AG09319 (cell line): ENCODE measurements around the gene MAN1A2.

ENCODE experiments used
- DNase-seq: peaks from one replicate; pipeline ENCODE4 v3.0.0-alpha.2; 2010; ENCODE audit warnings: low read depth; ENCODE audit errors: extremely low read depth
- CTCF ChIP-seq: IDR thresholded peaks from 2 replicates; pipeline ENCODE4 v1.5.1; 2011; ENCODE audit warnings: low read depth, mild to moderate bottlenecking, inconsistent platforms, low read length, moderate library complexity

Gene MAN1A2

GRCh38 chr1:117559985-117560384 lies 192.7 kb downstream of the MAN1A2 start:
- no peak for DNase-seq
- TF ChIP-seq CTCF: no peak

DNA sequence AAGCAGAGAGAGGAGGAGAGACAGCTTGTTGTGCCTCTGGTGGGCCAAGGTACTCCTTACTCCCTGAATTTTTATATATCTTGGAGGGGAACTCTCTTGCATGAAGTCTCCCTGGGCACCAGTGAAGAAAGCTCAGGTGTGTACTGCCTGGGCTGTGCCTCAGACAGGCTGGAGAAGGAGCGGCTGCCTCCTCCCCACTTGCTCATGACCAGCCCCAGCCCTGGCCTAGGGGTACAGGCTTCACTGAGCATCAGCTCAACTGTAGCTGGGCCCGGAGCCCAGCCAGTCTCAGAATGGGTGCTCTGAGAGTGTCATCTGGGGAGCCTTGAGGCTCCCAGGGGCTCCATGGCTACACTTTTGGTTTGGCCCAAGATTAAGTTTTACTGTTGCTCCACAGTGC lies 193.8 kb downstream of the MAN1A2 start:
- no peak for TF ChIP-seq CTCF
- no peak for DNase-seq

DNA sequence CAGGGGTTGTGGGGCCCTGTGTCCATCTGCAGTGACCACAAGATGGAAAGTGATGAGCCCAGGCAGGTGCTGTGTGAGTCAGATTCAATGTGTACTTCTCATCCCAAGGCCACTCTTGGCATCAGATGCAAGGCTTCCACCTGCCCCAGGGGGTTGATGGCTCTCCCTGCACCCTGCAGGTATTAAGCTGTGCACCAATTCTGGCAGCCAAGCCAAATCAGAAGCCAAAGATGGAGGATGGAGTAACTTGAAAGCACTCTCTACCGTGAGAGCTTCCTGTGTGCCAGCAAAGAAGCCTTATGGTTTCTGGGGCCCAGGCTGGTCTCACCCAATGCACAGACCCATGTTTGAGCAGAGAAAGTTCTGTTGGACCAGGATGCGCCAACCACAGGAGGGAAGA lies 194.3 kb downstream of the MAN1A2 start:
- DNase-seq: no peak
- no peak for TF ChIP-seq CTCF

GRCh38 chr1:117562581-117563491 lies 195.6 kb downstream of the MAN1A2 start:
- no peak for DNase-seq

DNA sequence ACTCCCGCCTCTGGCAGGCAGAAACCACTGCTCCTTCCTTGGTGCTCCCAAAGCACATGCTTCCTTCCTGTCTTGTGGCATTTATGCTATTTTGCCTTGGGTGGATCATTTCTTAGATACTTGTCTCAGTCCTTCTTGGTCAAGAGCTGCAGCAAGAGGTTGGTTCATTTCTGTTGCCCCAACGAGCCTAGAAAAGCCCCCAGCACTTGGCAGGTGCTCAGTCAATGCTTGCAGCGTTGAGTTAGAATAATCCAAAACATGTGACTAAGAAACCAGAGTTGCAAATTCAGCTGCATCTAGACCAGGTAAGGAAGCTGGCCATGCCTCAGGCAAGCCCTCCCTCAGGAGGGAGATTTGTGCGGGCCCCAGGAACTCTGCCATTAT lies 196.2 kb downstream of the MAN1A2 start:
- TF ChIP-seq CTCF: no peak
- DNase-seq: no peak

More at GRCh38 chr1:117562581-117563491, 195.6 kb downstream of the MAN1A2 start:
- no peak for TF ChIP-seq CTCF

- no peak for DNase-seq
- TF ChIP-seq CTCF: no peak
Measured at GRCh38 chr1:117564227-117565075, 197.2 kb downstream of the MAN1A2 start.

DNA sequence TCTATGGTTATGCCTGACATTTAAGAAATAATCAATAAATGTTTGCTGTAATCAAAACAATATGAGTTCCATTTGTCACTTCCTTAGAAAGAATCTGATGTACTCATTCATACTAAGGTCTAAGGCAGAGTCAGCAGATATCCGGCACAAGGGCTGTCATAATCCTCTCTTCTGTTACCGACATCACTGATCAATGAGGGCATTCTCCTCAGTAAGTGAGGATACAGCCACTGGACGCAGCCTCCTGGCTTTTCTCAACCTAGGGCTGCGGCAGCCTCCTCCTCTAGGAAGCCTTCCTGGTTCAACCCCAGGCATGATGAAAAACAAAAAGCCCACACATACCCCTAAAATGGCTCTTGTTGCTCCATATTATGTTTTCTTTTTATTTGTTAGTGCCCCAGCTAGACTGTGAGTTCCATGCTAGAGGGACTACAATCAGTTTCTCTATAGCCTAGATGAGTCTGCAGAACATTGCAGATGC lies 197.9 kb downstream of the MAN1A2 start:
- TF ChIP-seq CTCF: no peak
- no peak for DNase-seq
